ENCODE results near the gene RHCE. TPM values are rescaled to one million over a fixed set of nuclear protein-coding genes. Genes with fewer than 3 reads are reported as not detected.

Gene RHCE
- total and polyA plus RNA-seq, 9 of the 15 experiments (the other 6 are each of a cell fraction or from before 2014, with no cell fraction given): 5.4 to 31.5 (median 12.6) TPM

- TF ChIP-seq MEF2D (tag; conservative IDR thresholded peaks at IDR 0.05; ENCODE audit: low read depth) (peak; percentile 53; the same call in 1 of the 2 replicates), STAG1 (CRISPR knock-in tag; IDR thresholded peaks at IDR 0.05; ENCODE audit: borderline replicate concordance) (peak; percentile 43; the same call in 1 of the 2 replicates), SRSF9 (IDR thresholded peaks at IDR 0.05; ENCODE audit: borderline replicate concordance, low read depth, low read length) (no peak), SMAD1 (IDR thresholded peaks at IDR 0.05; ENCODE audit: low read depth, low read length, partially characterized antibody) (peak; percentile 75), GATAD2B (IDR thresholded peaks at IDR 0.05; ENCODE audit: borderline replicate concordance) (peak; percentile 98), HEY1 (CRISPR knock-in tag; IDR thresholded peaks at IDR 0.05; ENCODE audit: borderline replicate concordance) (no peak), HNRNPUL1 (IDR thresholded peaks at IDR 0.05; ENCODE audit: low read length) (no peak), RFX7 (CRISPR knock-in tag; IDR thresholded peaks at IDR 0.05) (no peak), SETDB1 (IDR thresholded peaks at IDR 0.05; ENCODE audit: low read length) (no peak), NCOA4 (IDR thresholded peaks at IDR 0.05; ENCODE audit: partially characterized antibody) (no peak), GTF2B (IDR thresholded peaks at IDR 0.05; ENCODE audit: extremely low read depth, insufficient read length) (peak; percentile 72), ZNF217 (CRISPR knock-in tag; IDR thresholded peaks at IDR 0.05) (no peak), CHD4 (IDR thresholded peaks at IDR 0.05; ENCODE audit: insufficient read depth, insufficient replicate concordance, low read depth, low read length, poor library complexity, severe bottlenecking) (no peak), BDP1 (IDR thresholded peaks at IDR 0.05; ENCODE audit: insufficient read depth, insufficient read length) (no peak), ATF7 (IDR thresholded peaks at IDR 0.05) (peak; percentile 90; the same call in 1 of the 2 replicates), ZNF12 (CRISPR knock-in tag; IDR thresholded peaks at IDR 0.05) (peak; percentile 20; the same call in 1 of the 2 replicates), ZNF174 (CRISPR knock-in tag; IDR thresholded peaks at IDR 0.05) (no peak), ZNF282 (CRISPR knock-in tag; IDR thresholded peaks at IDR 0.05) (no peak), IRF1 (CRISPR knock-in tag; IDR thresholded peaks at IDR 0.05; ENCODE audit: borderline replicate concordance) (no peak; the same call in 1 of the 2 replicates), IRF9 (tag; IDR thresholded peaks at IDR 0.05) (no peak), ARHGAP35 (IDR thresholded peaks at IDR 0.05; ENCODE audit: partially characterized antibody) (no peak), RFX1 (IDR thresholded peaks at IDR 0.05) (no peak), ZNF184 (CRISPR knock-in tag; IDR thresholded peaks at IDR 0.05) (no peak), NR4A1 (CRISPR knock-in tag; IDR thresholded peaks at IDR 0.05) (no peak), NR4A1 (tag; IDR thresholded peaks at IDR 0.05) (peak; percentile 52; the same call in 1 of the 2 replicates), ZNF197 (CRISPR knock-in tag; IDR thresholded peaks at IDR 0.05; ENCODE audit: low read depth) (no peak), RBM34 (IDR thresholded peaks at IDR 0.05; ENCODE audit: borderline replicate concordance, insufficient read depth, low read length) (no peak), FOXK1 (CRISPR knock-in tag; IDR thresholded peaks at IDR 0.05; ENCODE audit: borderline replicate concordance) (peak; percentile 95)
These were observed 9.7 kb upstream of the RHCE start, which contains the start of gene MACO1 (continued) for GRCh38 chr1:25430073-25430966.

Measured in K562 (cell line).